Measurements from ENCODE around the gene CDH13.

DNA sequence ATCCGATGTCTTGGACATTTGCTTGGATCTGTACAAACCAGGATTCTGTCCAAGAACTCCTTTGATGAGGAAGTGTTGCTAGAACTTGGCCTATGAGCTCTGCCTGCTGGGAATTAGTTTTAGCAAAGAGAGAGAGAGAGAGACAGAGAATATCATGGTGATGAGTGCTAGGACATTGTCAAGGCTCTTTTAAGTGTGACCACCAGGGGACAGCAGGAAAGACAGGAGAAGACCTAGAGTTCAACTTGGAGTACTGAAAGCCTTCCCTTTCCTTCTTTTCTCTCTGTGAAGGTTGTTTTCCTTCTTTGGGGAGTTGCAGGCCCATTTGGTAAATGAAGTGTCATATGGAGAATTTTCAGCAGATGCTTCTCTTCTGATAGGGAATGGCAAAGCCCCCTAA, 791.8 kb downstream of the CDH13 start:
- no peak for TF ChIP-seq CREM (IDR thresholded peaks at IDR 0.05; ENCODE audit: low read depth)
- 0 out of 6 replicates have a peak, but pooled peaks of 1 of the 3 experiments have one; percentile 14 for TF ChIP-seq CTCF (IDR thresholded peaks at IDR 0.05 in 2 of 3, conservative IDR thresholded peaks at IDR 0.05 in 1 of 3; ENCODE audit: control insufficient read depth in 2 of 3, extremely low read depth in 1 of 3, insufficient read depth in 1 of 3, low read depth in 3 of 3, low read length in 3 of 3)
- TF ChIP-seq MEF2B (IDR thresholded peaks at IDR 0.05; ENCODE audit: partially characterized antibody, poor library complexity, severe bottlenecking), result no peak
- no peak for TF ChIP-seq IRF5 (IDR thresholded peaks at IDR 0.05; ENCODE audit: borderline replicate concordance)
- no peak for TF ChIP-seq BHLHE40 (IDR thresholded peaks at IDR 0.05; ENCODE audit: borderline replicate concordance in 1 of 2, low read depth in 2 of 2, low read length in 1 of 2)
- no peak for TF ChIP-seq ZNF274 (IDR thresholded peaks at IDR 0.05; ENCODE audit: insufficient read depth, insufficient read length)
- TF ChIP-seq EZH2 (IDR thresholded peaks at IDR 0.05; ENCODE audit: borderline replicate concordance, control insufficient read depth, low read depth, low read length), result no peak
- no peak for TF ChIP-seq HDGF (IDR thresholded peaks at IDR 0.05)
- TF ChIP-seq ZBED1 (IDR thresholded peaks at IDR 0.05; ENCODE audit: borderline replicate concordance), result no peak
